MM.1S (cell line): ENCODE results near the gene DIO3.

ENCODE experiments used
- CTCF ChIP-seq: fragments of 300-600 bp; sonication (generic); IDR thresholded peaks from 2 replicates; pipeline ENCODE4 v1.5.1; 2016; ENCODE audit warnings: antibody characterized with exemption, low read length, mixed read lengths
- EZH2phosphoT487 ChIP-seq: fragments of 300-600 bp; sonication (generic); IDR thresholded peaks from 2 replicates; pipeline ENCODE4 v1.6.1; 2018; ENCODE audit warnings: antibody characterized with exemption, low read length

GRCh38 chr14:101553393-101553792 lies 7.9 kb upstream of the DIO3 start:
- TF ChIP-seq CTCF (no peak), EZH2phosphoT487 (no peak)
